SJCRH30 (cell line): Measurements from ENCODE around the gene FKBP5. TPM values are rescaled to one million over a fixed set of nuclear protein-coding genes. Genes with fewer than 3 reads are reported as not detected.
"Not testable (repeated sequence)": the region's sequence is repeated elsewhere in the genome, so short reads cannot be mapped to it uniquely, and the experiment has no call there.

Experiments used
- DNase-seq, 2 experiments: peaks; one replicate each; pipeline ENCODE4 v3.0.0-alpha.2; 2015 to 2020
- H3K27ac ChIP-seq: fragments of 250-450 bp; sonication (Bioruptor Pico); 2 replicates; pipeline ENCODE4 v1.5.1; 2020; ENCODE audit warnings: mild to moderate bottlenecking, moderate library complexity
- H3K27me3 ChIP-seq: fragments of 250-450 bp; sonication (Bioruptor Pico); 2 replicates; pipeline ENCODE4 v1.5.1; 2020; ENCODE audit warnings: mild to moderate bottlenecking, moderate library complexity
- H3K36me3 ChIP-seq: fragments of 250-450 bp; sonication (Bioruptor Pico); 2 replicates; pipeline ENCODE4 v1.5.1; 2020; ENCODE audit warnings: mild to moderate bottlenecking, moderate library complexity
- H3K4me1 ChIP-seq: fragments of 250-450 bp; sonication (Bioruptor Pico); 2 replicates; pipeline ENCODE4 v1.5.1; 2020; ENCODE audit warnings: mild to moderate bottlenecking, moderate library complexity
- H3K4me3 ChIP-seq: fragments of 250-450 bp; sonication (Bioruptor Pico); 2 replicates; pipeline ENCODE4 v1.5.1; 2020; ENCODE audit warnings: mild to moderate bottlenecking, moderate library complexity
- H3K9me3 ChIP-seq: fragments of 250-450 bp; sonication (Bioruptor Pico); replicated peaks from 2 replicates; pipeline ENCODE4 v1.5.1; 2020; ENCODE audit warnings: mild to moderate bottlenecking, moderate library complexity
- total RNA-seq: library from RNA; depleted of rRNA; stranded (reverse); fragments of >200 nt; shearing (Covaris generic); gene quantifications from 2 replicates; pipeline ENCODE4 v1.2.3, GENCODE V29; 2014

The FKBP5 gene
- total RNA-seq, 1 experiment from 2014 or later: not detected

DNA sequence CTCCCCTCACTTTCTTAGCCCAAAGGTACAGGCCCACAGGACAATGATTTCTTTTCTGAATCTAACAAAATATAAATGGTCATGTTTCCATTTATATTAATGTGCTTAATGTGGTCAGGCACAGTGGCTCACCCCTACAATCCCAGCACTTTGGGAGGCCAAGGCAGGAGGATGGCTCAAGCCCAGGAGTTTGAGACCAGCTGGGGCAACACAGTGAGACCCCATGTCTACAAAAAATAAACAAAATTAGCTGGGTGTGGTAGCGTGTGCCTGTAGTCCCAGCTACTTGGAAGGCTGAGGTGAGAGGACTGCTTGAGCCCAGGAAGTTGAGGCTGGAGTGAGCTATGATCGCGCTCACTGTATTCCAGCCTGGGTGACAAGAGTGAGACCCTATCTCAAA is 98.8 kb downstream of the FKBP5 start:
- no peaks in the 10 kb centered on the region for H3K36me3 ChIP-seq
- H3K4me1 ChIP-seq: no peaks in the 10 kb centered on the region
- no peaks in the 10 kb centered on the region for H3K9me3 ChIP-seq
- no peak for DNase-seq
- H3K27ac ChIP-seq: no peak overlapping the region
- H3K4me3 ChIP-seq: no peak overlapping the region
- no peaks in the 10 kb centered on the region for H3K27me3 ChIP-seq

- DNase-seq: no peak
- Histone ChIP-seq H3K27me3 (no peaks in the 10 kb centered on the region), H3K27ac (no peak overlapping the region), H3K4me3 (no peak overlapping the region), H3K4me1 (no peaks in the 10 kb centered on the region), H3K9me3 (no peaks in the 10 kb centered on the region), H3K36me3 (no peaks in the 10 kb centered on the region)
These were observed 99.4 kb downstream of the FKBP5 start for GRCh38 chr6:35589201-35589739.

GRCh38 chr6:35587167-35587566 is 101.5 kb downstream of the FKBP5 start:
- Histone ChIP-seq H3K4me1 (no peaks in the 10 kb centered on the region), H3K27ac (no peak overlapping the region), H3K36me3 (no peaks in the 10 kb centered on the region), H3K4me3 (no peak overlapping the region), H3K27me3 (no peaks in the 10 kb centered on the region), H3K9me3 (no peaks in the 10 kb centered on the region)
- no peak for DNase-seq

DNA sequence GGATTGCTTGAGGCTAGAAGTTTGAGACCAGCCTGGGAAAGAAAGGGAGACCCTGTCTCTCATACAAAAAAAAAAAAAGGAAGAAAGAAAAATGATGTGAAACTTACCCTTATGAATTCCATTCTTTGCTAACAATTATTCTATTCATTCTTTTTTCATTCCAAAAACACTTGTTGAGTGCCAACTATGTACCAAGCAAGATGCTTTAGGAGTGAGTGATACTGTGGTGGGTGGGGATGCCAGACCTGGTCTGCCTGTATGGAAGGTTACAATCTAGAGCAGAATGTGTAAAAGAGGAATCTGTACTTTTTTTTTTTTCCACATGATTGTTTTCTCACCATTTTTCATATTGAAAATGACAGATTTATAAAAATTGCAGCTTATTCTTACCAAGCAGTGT is 102.2 kb downstream of the FKBP5 start:
- no peak overlapping the region for H3K4me3 ChIP-seq
- no peaks in the 10 kb centered on the region for H3K36me3 ChIP-seq
- no peaks in the 10 kb centered on the region for H3K27me3 ChIP-seq
- H3K4me1 ChIP-seq: no peaks in the 10 kb centered on the region
- H3K9me3 ChIP-seq: no peaks in the 10 kb centered on the region
- no peak overlapping the region for H3K27ac ChIP-seq
- no peak for DNase-seq

- DNase-seq: no peak
- H3K9me3 ChIP-seq: no peaks in the 10 kb centered on the region
- H3K27me3 ChIP-seq: no peaks in the 10 kb centered on the region
- H3K4me1 ChIP-seq: no peaks in the 10 kb centered on the region
- no peak overlapping the region for H3K27ac ChIP-seq
- no peaks in the 10 kb centered on the region for H3K36me3 ChIP-seq
- no peak overlapping the region for H3K4me3 ChIP-seq
These were observed 103.1 kb downstream of the FKBP5 start for GRCh38 chr6:35585658-35586057.

GRCh38 chr6:35583893-35584688 is 104.6 kb downstream of the FKBP5 start:
- Histone ChIP-seq H3K4me1 (no peaks in the 10 kb centered on the region), H3K4me3 (no peak overlapping the region), H3K36me3 (no peaks in the 10 kb centered on the region), H3K27me3 (no peaks in the 10 kb centered on the region), H3K27ac (no peak overlapping the region), H3K9me3 (no peaks in the 10 kb centered on the region)
- peak; percentile 48 to 83 for DNase-seq

DNA sequence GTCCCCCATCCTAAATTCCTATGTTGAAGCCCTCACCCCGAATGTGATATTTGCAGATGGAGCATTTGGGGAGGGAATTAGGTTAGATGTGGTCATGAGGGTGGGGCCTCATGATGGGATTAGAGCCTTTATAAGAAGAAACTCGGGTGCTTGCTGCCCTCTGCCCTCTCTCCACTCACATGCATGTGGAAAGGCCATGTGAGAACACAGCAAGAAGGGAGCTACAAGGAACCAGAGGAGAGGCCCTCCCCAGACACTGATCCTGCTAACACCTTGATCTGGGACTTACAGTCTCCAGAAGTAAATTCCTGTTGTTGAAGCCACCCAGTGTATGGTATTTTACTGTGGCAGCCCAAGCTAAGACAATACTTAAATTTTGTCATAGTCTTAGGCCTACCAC is 106.4 kb downstream of the FKBP5 start:
- Histone ChIP-seq H3K27me3 (no peaks in the 10 kb centered on the region), H3K4me1 (no peaks in the 10 kb centered on the region), H3K9me3 (no peaks in the 10 kb centered on the region), H3K27ac (no peak overlapping the region), H3K36me3 (no peaks in the 10 kb centered on the region), H3K4me3 (no peak overlapping the region)
- DNase-seq: no peak

DNA sequence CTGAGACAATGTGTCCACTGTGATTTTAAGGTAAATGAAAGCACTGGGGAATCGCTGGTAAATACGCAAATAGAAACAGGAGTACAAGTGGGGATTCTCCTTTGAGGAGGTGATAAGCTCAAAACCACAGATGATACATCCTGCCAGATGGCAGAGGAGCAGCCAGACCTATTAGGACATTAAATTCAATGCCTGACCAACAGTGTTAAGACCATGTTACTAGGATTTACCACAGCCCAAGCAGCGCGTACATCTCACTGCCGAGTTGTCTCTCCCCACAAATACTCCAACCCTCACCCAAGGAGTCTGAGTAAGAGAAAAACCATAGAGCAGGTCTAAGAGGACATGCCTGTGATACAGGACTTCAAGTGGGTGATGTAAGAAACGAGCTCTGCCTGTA is 107.1 kb downstream of the FKBP5 start:
- Histone ChIP-seq H3K9me3 (no peaks in the 10 kb centered on the region), H3K27ac (no peak overlapping the region), H3K27me3 (no peaks in the 10 kb centered on the region), H3K4me1 (no peaks in the 10 kb centered on the region), H3K36me3 (no peaks in the 10 kb centered on the region), H3K4me3 (no peak overlapping the region)
- peak in 1 of 2 experiments; percentile 18 for DNase-seq

GRCh38 chr6:35580836-35581235 is 107.9 kb downstream of the FKBP5 start:
- Histone ChIP-seq H3K36me3 (no peaks in the 10 kb centered on the region), H3K4me3 (no peak overlapping the region), H3K4me1 (no peaks in the 10 kb centered on the region), H3K27me3 (0 out of 2 replicates have a peak, but pooled peaks cover under 1% of the 10 kb centered on the region), H3K9me3 (no peaks in the 10 kb centered on the region), H3K27ac (no peak overlapping the region)
- DNase-seq: no peak

DNA sequence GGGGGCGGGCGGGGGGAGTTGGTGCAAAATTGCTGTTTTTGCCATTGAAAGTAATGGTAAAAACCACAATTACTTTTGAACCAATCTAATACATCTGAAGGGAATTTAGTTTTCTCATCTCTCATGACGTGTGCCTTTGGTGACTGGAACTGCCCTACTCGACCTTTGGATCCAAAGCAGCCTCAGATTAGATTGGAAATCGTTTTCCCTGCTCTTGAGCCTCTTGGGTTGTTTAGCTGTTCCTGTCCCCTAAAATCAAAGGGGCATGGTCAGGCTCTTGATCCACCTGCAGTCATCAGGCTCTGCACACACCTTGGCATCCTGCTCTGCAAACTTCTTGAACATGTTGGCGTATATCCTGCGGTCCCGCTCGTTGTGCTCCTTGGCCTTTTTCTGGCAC is 112.0 kb downstream of the FKBP5 start:
- DNase-seq: no peak
- Histone ChIP-seq H3K27me3 (peaks cover 5% of the 10 kb centered on the region), H3K4me3 (no peak overlapping the region), H3K36me3 (no peaks in the 10 kb centered on the region), H3K4me1 (no peaks in the 10 kb centered on the region), H3K27ac (no peak overlapping the region), H3K9me3 (no peaks in the 10 kb centered on the region)

DNA sequence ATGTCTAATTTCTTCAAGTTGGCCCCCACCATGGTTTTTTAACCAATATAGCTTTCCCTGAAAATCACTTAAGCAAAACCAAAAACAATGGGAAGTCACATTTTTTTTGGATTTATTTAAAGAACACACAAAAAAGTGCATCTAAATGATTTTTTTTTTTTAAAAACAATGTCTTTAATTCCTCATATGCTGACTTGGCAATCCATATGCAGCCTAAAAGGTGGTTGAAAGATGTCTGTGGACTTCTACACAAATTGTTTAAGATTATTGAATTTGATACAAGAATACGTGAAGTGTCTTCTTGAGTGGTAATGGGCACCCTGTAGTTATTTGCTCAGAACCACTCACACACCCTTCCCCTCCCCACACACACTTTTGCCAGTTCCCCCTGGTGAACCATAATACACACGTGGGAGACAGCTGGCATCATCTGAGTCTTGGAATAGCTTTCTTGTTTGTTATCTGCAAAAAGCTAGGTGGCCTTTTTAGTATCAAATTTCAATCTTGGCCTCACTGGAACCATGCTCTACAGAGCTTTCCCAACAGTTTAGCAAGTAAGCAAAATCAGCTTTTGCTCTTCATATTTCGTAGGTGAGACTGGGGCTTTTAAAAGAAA is 115.1 kb downstream of the FKBP5 start:
- H3K9me3 ChIP-seq: no peaks in the 10 kb centered on the region
- peak in 1 of 2 experiments; percentile 13 for DNase-seq
- no peak overlapping the region for H3K4me3 ChIP-seq
- peaks cover 5% of the 10 kb centered on the region for H3K27me3 ChIP-seq
- H3K4me1 ChIP-seq: no peaks in the 10 kb centered on the region
- no peaks in the 10 kb centered on the region for H3K36me3 ChIP-seq
- H3K27ac ChIP-seq: no peak overlapping the region

DNA sequence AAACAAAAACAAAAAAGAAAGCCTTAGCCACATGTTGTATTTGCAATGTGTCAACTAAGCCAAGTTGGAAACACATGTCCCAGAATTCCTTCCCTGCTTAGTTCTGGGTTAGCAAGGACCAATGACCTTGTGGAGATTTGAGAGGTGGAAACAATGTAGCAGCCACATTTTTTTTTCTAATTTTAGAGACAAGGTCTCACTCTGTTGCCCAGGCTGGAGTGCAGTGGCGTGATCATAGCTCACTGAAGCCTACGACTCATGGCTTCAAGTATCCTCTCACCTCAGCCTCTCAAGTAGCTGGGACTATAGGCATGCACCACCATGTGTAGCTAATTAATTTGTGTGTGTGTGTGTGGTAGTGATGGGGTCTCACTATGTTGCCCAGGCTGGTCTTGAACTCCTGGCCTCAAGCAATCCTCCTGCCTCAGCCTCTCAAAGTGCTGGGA is 117.8 kb downstream of the FKBP5 start:
- not testable (repeated sequence) for H3K4me1 ChIP-seq, H3K36me3 ChIP-seq, H3K4me3 ChIP-seq, H3K27me3 ChIP-seq, H3K9me3 ChIP-seq, H3K27ac ChIP-seq, DNase-seq

- 0 out of 2 replicates have a peak, but pooled peaks cover 3% of the 10 kb centered on the region for H3K27me3 ChIP-seq
- no peaks in the 10 kb centered on the region for H3K36me3 ChIP-seq
- H3K4me1 ChIP-seq: no peaks in the 10 kb centered on the region
- no peaks in the 10 kb centered on the region for H3K9me3 ChIP-seq
- H3K27ac ChIP-seq: no peak overlapping the region
- no peak for DNase-seq
- no peak overlapping the region for H3K4me3 ChIP-seq
These were observed 119.7 kb downstream of the FKBP5 start for GRCh38 chr6:35569011-35569461.

GRCh38 chr6:35566794-35567193 is 121.9 kb downstream of the FKBP5 start:
- H3K4me1 ChIP-seq: no peaks in the 10 kb centered on the region
- no peaks in the 10 kb centered on the region for H3K36me3 ChIP-seq
- no peak overlapping the region for H3K4me3 ChIP-seq
- no peak for DNase-seq
- H3K27me3 ChIP-seq: peaks cover 16% of the 10 kb centered on the region; the same call in 1 of the 2 replicates
- no peaks in the 10 kb centered on the region for H3K9me3 ChIP-seq
- no peak overlapping the region for H3K27ac ChIP-seq

GRCh38 chr6:35564733-35565132 is 124.0 kb downstream of the FKBP5 start:
- H3K9me3 ChIP-seq: no peaks in the 10 kb centered on the region
- H3K36me3 ChIP-seq: no peaks in the 10 kb centered on the region
- no peak for DNase-seq
- H3K27me3 ChIP-seq: peaks cover 17% of the 10 kb centered on the region; the same call in 1 of the 2 replicates
- H3K4me3 ChIP-seq: no peak overlapping the region
- H3K27ac ChIP-seq: no peak overlapping the region
- no peaks in the 10 kb centered on the region for H3K4me1 ChIP-seq
